Stimulated activated CD8-positive, alpha-beta memory T cell treated with anti-CD3 and anti-CD28 coated beads, Interleukin-15, amount 100 ng/mL, for 24 hours (primary cell): ENCODE measurements around the gene QKI.

ENCODE experiments used
- DNase-seq: peaks from one replicate; pipeline ENCODE4 v3.0.0-alpha.2; 2020; ENCODE audit warnings: low read depth

Gene QKI

DNA sequence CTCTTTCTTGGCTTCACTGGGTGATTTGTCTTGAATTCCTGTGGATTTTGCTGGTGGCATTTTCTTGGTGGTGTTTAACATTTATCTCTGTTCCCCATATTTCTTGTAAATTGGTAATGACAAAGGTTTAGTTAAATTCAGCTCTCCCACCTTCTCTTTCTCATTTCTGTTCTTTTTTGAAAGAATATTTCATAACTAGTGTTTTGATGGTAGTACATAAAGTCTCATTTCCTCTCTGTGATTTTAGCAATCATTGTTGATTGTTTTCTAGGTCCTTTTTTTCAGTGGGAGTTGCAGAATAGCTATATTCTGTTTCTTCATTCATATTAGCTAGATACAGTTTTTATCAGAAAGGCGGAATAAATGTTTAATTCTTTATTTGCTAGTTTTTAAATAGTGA lies 73.1 kb downstream of the QKI start:
- DNase-seq = no peak

DNA sequence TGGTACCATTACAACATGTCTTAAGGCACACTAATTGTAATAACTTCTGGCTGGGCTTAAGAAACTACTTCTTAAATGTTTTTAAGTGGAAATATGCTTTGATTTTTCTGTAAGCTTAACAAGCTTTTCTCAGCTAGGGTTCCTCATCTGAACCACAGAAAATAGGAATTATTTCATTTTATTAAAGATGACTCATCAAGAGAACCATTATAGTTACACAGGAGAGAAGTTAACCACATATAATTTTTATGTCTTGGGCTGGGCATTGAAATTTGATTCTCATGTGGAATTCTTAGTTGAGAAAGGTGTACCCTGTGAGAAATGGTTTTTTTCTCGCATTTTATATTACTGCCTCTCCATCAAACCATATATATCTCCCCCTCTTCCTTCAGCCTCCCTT lies 75.1 kb downstream of the QKI start:
- no peak for DNase-seq

- no peak for DNase-seq
Observed at GRCh38 chr6:163490826-163491577, 76.5 kb downstream of the QKI start.

DNA sequence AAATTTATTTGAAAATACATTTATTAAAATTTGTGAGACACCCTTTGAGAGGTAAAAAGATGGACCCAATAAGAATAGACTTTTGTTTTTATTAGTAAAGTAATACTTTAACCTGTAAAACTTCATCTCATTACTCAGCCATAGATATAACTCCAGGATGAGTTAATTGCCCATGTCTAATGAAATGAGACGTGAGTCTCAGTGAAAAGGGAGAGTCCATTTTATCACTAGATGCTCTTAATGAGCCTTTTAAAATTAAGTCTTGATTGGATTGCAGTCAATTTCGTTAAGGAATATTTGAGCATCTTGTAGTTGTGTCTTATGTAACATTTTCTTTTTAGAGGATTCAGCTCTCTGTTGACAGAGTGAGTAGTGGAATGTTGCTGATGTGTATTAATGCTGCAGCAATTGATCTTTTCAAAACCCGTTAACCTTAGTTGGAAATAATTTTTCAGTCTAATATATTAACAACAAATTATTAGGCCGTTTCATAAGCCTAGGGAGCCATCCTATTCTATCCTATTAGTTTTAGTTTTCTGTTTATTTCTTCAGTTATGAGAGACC lies 77.3 kb downstream of the QKI start:
- DNase-seq = no peak

DNA sequence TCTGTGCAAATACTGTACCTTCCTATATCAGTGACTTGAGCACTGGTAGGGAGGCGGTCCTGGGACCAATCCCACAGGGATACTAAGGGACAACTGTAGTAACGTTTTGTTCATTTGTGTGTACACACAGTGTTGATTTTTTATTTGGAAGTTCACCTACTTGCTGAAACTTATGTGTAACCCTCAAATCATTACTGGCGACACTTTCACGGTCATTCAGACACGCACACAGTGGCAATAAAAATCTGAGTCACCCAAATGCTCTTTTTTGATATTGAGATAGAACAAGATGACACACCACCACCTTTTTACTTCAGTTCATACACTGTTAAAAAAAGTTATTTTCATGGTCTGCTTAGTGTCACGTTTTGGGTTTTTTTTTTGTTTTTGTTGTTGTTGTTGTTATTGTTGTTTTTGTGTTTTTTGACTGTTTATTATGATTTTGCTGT lies 79.8 kb downstream of the QKI start:
- DNase-seq = no peak

- DNase-seq = no peak
Observed at GRCh38 chr6:163496205-163496604, 81.7 kb downstream of the QKI start.

- no peak for DNase-seq
Observed at GRCh38 chr6:163500105-163500504, 85.6 kb downstream of the QKI start.

GRCh38 chr6:163501026-163501425 lies 86.5 kb downstream of the QKI start:
- no peak for DNase-seq

- DNase-seq = no peak
Observed at GRCh38 chr6:163501439-163501838, 86.9 kb downstream of the QKI start.

GRCh38 chr6:163504984-163505640 lies 90.6 kb downstream of the QKI start:
- DNase-seq = no peak

- no peak for DNase-seq
Observed at GRCh38 chr6:163507965-163508364, 93.4 kb downstream of the QKI start.

DNA sequence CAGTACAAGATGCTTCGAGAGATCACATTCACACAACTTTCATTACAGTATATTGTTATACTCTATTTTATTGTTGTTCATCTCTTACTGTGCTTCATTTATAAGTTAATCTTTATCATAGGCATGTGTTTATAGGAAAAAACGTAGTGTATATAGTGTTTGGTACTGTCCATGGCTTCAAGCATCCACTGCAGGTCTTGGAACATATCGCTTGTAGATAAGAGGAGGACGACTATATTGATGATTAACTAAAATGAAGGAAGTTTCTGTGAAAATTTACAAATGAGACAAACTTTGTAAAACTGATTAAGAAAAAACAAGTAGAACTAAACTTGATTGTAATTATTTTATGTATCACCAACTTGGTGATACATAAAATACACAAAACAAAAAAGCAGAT lies 98.5 kb downstream of the QKI start:
- DNase-seq = no peak

- DNase-seq = no peak
Observed at GRCh38 chr6:163513570-163514166, 99.2 kb downstream of the QKI start.

- DNase-seq = no peak
Observed at GRCh38 chr6:163516908-163517307, 102.4 kb downstream of the QKI start.

- no peak for DNase-seq
Observed at GRCh38 chr6:163520956-163521355, 106.4 kb downstream of the QKI start.

GRCh38 chr6:163522033-163522432 lies 107.5 kb downstream of the QKI start:
- DNase-seq = no peak

DNA sequence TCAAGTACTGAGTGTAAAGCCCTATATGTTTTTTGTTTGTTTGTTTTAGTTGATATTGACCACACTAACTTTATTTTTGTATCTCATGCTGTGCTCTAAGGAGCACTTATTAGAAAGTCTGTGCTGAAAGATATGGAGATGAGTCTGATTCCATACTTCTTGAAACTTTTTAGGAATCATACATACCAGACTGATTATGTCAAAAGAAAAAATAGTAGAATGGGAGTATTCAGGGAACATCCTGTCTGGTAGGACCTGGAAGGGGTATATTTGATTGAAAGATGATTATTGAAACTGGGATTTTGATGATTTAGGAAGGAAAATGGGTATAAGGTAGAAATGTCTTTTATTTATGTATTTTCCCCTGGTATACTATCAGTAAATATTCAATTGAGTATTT lies 111.4 kb downstream of the QKI start:
- no peak for DNase-seq

- no peak for DNase-seq
Observed at GRCh38 chr6:163526346-163526745, 111.8 kb downstream of the QKI start.

DNA sequence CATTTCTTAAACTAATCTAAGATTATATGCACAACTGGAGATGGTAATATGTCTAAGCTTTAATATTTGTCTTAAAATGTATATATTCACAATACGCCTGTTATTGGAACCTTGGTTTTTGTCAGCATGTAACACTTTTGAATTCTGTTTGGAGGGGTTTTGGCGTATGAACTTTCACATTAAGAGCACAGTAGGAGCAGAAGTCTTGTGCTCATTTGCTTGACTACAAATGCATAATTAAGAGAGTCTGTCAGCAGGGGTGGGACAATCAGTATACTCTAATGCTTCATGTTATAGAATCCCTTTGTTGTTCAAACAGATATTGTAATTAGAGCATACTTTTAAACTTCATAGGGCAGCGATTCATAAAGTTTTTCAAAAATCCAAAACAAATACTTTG lies 112.8 kb downstream of the QKI start:
- DNase-seq = no peak

DNA sequence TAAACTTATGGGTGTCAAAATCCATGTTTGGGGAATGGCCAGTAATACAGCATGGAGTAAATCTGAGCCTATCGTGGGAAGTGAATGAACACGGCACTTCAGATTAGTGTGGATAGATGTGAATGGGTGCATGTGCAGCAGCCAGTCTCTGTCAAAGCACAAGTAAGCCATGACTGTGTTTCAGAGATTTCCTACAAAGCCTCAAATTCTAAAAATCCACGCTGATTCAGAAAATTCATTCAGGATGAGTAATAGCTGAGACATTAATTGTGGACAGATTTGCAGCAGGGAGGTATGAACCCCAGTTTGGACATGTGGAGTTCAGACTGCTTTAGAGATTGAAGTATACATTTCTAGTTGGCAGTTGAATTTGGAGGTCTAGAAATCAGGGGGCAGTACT lies 115.1 kb downstream of the QKI start:
- DNase-seq = no peak

GRCh38 chr6:163530406-163530805 lies 115.9 kb downstream of the QKI start:
- DNase-seq = no peak

GRCh38 chr6:163531122-163531521 lies 116.6 kb downstream of the QKI start:
- no peak for DNase-seq

GRCh38 chr6:163532526-163533078 lies 118.1 kb downstream of the QKI start:
- DNase-seq = no peak
